Activated B cell treated with CpG ODN at 0.5 μM for 24 hours (primary cell): Measurements from ENCODE around the gene ANKFN1. TPM values are rescaled to one million over a fixed set of nuclear protein-coding genes. Genes with fewer than 3 reads are reported as not detected.

Source experiments
- ATAC-seq: fragments of 200-7000 bp; cut with Tn5 transposase; one replicate; pipeline ENCODE4 v1.10.0; 2021; ENCODE audit warnings: low read depth, mild to moderate bottlenecking, moderate library complexity
- CTCF ChIA-PET: fragments of 350-600 bp; sonication (Branson Sonifier 250); formaldehyde crosslinking; loops from one replicate; lab custom pipeline; 2021; ENCODE audit warnings: antibody characterized with exemption; lab: Charles Lee
- POLR2A ChIA-PET: fragments of 350-600 bp; sonication (Branson Sonifier 250); formaldehyde crosslinking; loops from one replicate; lab custom pipeline; 2021; ENCODE audit warnings: antibody characterized with exemption; lab: Charles Lee
- DNase-seq: peaks from one replicate; pipeline ENCODE4 v3.0.0; 2022
- H3K27ac Mint-ChIP-seq: one replicate; pipeline ENCODE4 v1.8.0; 2020; ENCODE audit warnings: mixed read lengths
- H3K27me3 Mint-ChIP-seq: one replicate; pipeline ENCODE4 v1.8.0; 2021; ENCODE audit warnings: mixed read lengths
- H3K36me3 Mint-ChIP-seq: one replicate; pipeline ENCODE4 v1.8.0; 2021; ENCODE audit warnings: low read depth, mixed read lengths
- H3K4me1 Mint-ChIP-seq: one replicate; pipeline ENCODE4 v1.8.0; 2021; ENCODE audit warnings: mixed read lengths
- H3K4me3 Mint-ChIP-seq: one replicate; pipeline ENCODE4 v1.8.0; 2020; ENCODE audit warnings: mild to moderate bottlenecking, mixed read lengths
- H3K9me3 Mint-ChIP-seq: one replicate; pipeline ENCODE4 v1.8.0; 2020; ENCODE audit warnings: mixed read lengths
- intact Hi-C: fragments of 100-400 bp; cut with micrococcal nuclease; formaldehyde crosslinking; loops from one replicate; pipeline ENCODE4 v1.15.1; 2024
- total RNA-seq: library from RNA; stranded (reverse); gene quantifications from 2 replicates; pipeline ENCODE4 v1.2.3, GENCODE V29; 2022
- TF ChIP-seq, protein P1 (sequence below): fragments of 200-600 bp; IDR thresholded peaks from one replicate; pipeline ENCODE4 v1.8.0; 2022; ENCODE audit warnings: antibody characterized with exemption, mild to moderate bottlenecking

The ANKFN1 gene
- total RNA-seq, 1 donor from 2014 or later: not detected

DNA sequence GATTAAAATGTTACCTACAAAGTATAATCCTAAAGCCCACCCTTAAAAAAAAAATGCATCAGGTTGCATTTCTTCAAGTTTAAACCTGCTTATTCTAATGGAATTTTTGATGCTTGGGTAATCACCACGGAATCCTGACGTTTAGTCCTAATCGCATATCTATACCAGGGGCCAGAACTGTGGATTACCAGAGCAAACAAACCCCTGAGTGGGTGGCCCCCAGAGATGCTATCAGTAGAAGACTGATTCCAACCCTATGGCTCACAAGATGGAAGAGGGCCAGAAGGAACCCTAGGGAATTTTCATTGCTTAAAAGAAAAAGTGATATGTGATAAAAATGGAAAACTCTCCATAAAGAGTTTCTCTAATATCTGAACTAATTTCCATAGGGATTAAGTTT is 288.0 kb downstream of the ANKFN1 start:
- TF ChIP-seq, protein P1, sequence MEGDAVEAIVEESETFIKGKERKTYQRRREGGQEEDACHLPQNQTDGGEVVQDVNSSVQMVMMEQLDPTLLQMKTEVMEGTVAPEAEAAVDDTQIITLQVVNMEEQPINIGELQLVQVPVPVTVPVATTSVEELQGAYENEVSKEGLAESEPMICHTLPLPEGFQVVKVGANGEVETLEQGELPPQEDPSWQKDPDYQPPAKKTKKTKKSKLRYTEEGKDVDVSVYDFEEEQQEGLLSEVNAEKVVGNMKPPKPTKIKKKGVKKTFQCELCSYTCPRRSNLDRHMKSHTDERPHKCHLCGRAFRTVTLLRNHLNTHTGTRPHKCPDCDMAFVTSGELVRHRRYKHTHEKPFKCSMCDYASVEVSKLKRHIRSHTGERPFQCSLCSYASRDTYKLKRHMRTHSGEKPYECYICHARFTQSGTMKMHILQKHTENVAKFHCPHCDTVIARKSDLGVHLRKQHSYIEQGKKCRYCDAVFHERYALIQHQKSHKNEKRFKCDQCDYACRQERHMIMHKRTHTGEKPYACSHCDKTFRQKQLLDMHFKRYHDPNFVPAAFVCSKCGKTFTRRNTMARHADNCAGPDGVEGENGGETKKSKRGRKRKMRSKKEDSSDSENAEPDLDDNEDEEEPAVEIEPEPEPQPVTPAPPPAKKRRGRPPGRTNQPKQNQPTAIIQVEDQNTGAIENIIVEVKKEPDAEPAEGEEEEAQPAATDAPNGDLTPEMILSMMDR: no peak

GRCh38 chr17:56445692-56446411 is 292.6 kb downstream of the ANKFN1 start:
- no peak for ATAC-seq
- intact Hi-C loops: no loop called here
- DNase-seq: no peak
- ChIA-PET POLR2A (no interaction called here), CTCF (no interaction called here)
- Mint-ChIP-seq H3K27ac (no peak overlapping the region), H3K4me3 (no peak overlapping the region), H3K9me3 (no peaks in the 10 kb centered on the region), H3K4me1 (no peaks in the 10 kb centered on the region), H3K36me3 (no peaks in the 10 kb centered on the region), H3K27me3 (peaks cover 4% of the 10 kb centered on the region)
- TF ChIP-seq, protein P1: no peak

More for the DNA sequence above, 288.0 kb downstream of the ANKFN1 start:
- ATAC-seq (no peak), DNase-seq (no peak)
- ChIA-PET CTCF (no interaction called here), POLR2A (no interaction called here)
- H3K4me1 Mint-ChIP-seq: no peaks in the 10 kb centered on the region
- H3K4me3 Mint-ChIP-seq: no peak overlapping the region
- intact Hi-C loops: no loop called here
- no peaks in the 10 kb centered on the region for H3K9me3 Mint-ChIP-seq
- H3K27me3 Mint-ChIP-seq: peaks cover 2% of the 10 kb centered on the region
- no peak overlapping the region for H3K27ac Mint-ChIP-seq
- no peaks in the 10 kb centered on the region for H3K36me3 Mint-ChIP-seq

DNA sequence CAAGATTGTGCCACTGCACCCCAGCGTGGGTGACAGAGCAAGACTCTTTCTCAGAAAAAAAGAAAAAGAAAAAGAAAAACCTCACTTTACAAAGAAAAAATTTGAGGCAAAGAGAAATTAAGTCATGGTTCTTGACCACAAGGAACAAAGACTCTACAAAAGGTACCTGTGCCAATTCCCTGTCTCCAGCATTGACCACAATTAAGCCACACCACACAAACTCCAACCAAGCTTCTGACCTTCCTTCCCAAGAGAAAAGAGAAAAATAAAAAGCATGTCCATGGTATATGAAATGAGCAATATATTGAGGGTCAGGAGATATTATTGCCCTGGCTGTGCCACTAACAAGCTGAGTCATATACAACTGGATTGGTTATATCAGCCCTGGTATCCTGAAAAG is 293.9 kb downstream of the ANKFN1 start:
- TF ChIP-seq, protein P1: no peak
- intact Hi-C loops: no loop called here
- Mint-ChIP-seq H3K4me1 (no peaks in the 10 kb centered on the region), H3K36me3 (no peaks in the 10 kb centered on the region), H3K27me3 (peaks cover 4% of the 10 kb centered on the region), H3K27ac (no peak overlapping the region), H3K9me3 (no peaks in the 10 kb centered on the region), H3K4me3 (no peak overlapping the region)
- no peak for ATAC-seq
- DNase-seq: no peak
- ChIA-PET POLR2A (no interaction called here), CTCF (no interaction called here)

DNA sequence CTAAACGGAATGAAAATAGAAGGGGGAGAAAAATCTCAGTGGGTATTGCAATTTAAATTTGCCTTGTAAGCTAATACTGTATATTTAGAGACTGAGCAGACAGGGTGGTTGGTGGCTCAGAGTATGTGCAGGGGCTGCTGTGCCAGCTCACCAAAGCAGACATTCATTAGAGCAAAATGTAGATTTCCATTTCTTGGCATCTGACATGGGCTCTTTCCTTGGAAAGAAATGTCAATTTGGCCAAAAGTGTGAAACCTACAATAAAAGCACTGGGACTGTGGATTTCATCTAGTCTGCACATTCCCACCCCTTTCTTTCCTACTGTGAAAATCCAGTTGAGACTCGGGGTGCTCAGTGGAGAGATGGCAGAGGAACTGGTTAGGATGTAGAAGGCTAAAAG is 295.1 kb downstream of the ANKFN1 start:
- no peak for ATAC-seq
- Mint-ChIP-seq H3K4me1 (no peaks in the 10 kb centered on the region), H3K27ac (no peak overlapping the region), H3K4me3 (no peak overlapping the region), H3K27me3 (peaks cover 4% of the 10 kb centered on the region), H3K9me3 (no peaks in the 10 kb centered on the region), H3K36me3 (no peaks in the 10 kb centered on the region)
- DNase-seq: no peak
- intact Hi-C loops: no loop called here
- ChIA-PET CTCF (no interaction called here), POLR2A (no interaction called here)
- TF ChIP-seq, protein P1: no peak

- H3K27ac Mint-ChIP-seq: no peak overlapping the region
- DNase-seq (no peak), ATAC-seq (no peak)
- H3K27me3 Mint-ChIP-seq: peaks cover 2% of the 10 kb centered on the region
- ChIA-PET POLR2A (no interaction called here), CTCF (no interaction called here)
- H3K4me3 Mint-ChIP-seq: no peak overlapping the region
- TF ChIP-seq, protein P1: no peak
- no peaks in the 10 kb centered on the region for H3K4me1 Mint-ChIP-seq
- H3K36me3 Mint-ChIP-seq: no peaks in the 10 kb centered on the region
- intact Hi-C loops: no loop called here
- H3K9me3 Mint-ChIP-seq: no peaks in the 10 kb centered on the region
Observed at GRCh38 chr17:56449176-56449575, 295.9 kb downstream of the ANKFN1 start.
